ENCODE results near the gene AFF3.

Gene AFF3

GRCh38 chr2:99851811-99852210 is 290.6 kb downstream of the AFF3 start:
- Histone ChIP-seq H3K27me3 (ENCODE audit: control insufficient read depth in 5 of 5, insufficient read depth in 4 of 5, low read length in 5 of 5) (no peaks in the 10 kb centered on the region), H3K9me3 (ENCODE audit: control insufficient read depth in 5 of 5, low read length in 5 of 5) (no peaks in the 10 kb centered on the region), H3K4me3 (ENCODE audit: low read depth in 1 of 5, low read length in 5 of 5) (no peak overlapping the region), H3K27ac (ENCODE audit: low read depth, low read length) (no peak overlapping the region), H3K4me1 (ENCODE audit: control insufficient read depth in 5 of 5, insufficient read depth in 5 of 5, low read length in 5 of 5) (no peaks in the 10 kb centered on the region), H3K36me3 (ENCODE audit: control insufficient read depth in 5 of 5, insufficient read depth in 5 of 5, low read length in 5 of 5) (no peaks in the 10 kb centered on the region), H3K9ac (ENCODE audit: low read length in 5 of 5) (no peak overlapping the region)

- Histone ChIP-seq H3K27ac (ENCODE audit: low read depth, low read length) (no peak overlapping the region), H3K36me3 (ENCODE audit: control insufficient read depth in 5 of 5, insufficient read depth in 5 of 5, low read length in 5 of 5) (no peaks in the 10 kb centered on the region), H3K27me3 (ENCODE audit: control insufficient read depth in 5 of 5, insufficient read depth in 4 of 5, low read length in 5 of 5) (no peaks in the 10 kb centered on the region), H3K4me1 (ENCODE audit: control insufficient read depth in 5 of 5, insufficient read depth in 5 of 5, low read length in 5 of 5) (no peaks in the 10 kb centered on the region), H3K9ac (ENCODE audit: low read length in 5 of 5) (no peak overlapping the region), H3K9me3 (ENCODE audit: control insufficient read depth in 5 of 5, low read length in 5 of 5) (no peaks in the 10 kb centered on the region), H3K4me3 (ENCODE audit: low read depth in 1 of 5, low read length in 5 of 5) (no peak overlapping the region)
Measured at GRCh38 chr2:99851089-99851488, 291.3 kb downstream of the AFF3 start.

GRCh38 chr2:99850084-99850710 is 292.2 kb downstream of the AFF3 start:
- no peaks in the 10 kb centered on the region for H3K36me3 ChIP-seq (ENCODE audit: control insufficient read depth in 5 of 5, insufficient read depth in 5 of 5, low read length in 5 of 5)
- H3K27ac ChIP-seq (ENCODE audit: low read depth, low read length): no peak overlapping the region
- H3K9ac ChIP-seq (ENCODE audit: low read length in 5 of 5): no peak overlapping the region
- no peak overlapping the region for H3K4me3 ChIP-seq (ENCODE audit: low read depth in 1 of 5, low read length in 5 of 5)
- no peaks in the 10 kb centered on the region for H3K9me3 ChIP-seq (ENCODE audit: control insufficient read depth in 5 of 5, low read length in 5 of 5)
- H3K4me1 ChIP-seq (ENCODE audit: control insufficient read depth in 5 of 5, insufficient read depth in 5 of 5, low read length in 5 of 5): no peaks in the 10 kb centered on the region
- H3K27me3 ChIP-seq (ENCODE audit: control insufficient read depth in 5 of 5, insufficient read depth in 4 of 5, low read length in 5 of 5): no peaks in the 10 kb centered on the region

DNA sequence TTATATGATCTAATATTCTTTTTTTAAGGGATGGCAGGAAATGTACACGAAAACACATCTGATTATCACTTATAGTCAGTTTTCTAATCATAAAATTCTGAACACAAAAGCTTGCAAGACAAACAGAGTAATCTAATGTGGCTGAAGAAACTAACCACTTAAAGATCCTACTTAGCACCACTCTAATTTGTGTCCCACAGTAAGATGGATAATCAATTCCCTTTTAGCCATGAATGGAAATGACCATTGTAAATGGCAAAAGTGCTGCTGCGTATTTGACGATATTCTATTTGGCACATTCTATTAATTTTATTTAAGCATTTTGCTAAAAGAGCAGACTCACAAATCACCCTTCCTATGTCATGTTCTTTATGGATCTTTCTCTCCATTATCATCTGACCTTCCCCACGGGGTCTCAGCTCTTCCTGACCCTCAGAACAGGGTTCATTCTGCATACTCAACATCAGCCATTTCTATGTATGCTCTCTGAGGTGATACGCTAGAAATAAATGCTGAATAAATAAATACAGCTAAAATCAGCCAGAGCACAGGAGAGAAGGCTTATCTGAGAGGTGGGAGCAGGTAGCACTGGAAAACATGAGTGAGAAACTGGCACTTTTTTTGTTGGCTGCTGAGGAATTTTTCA is 295.8 kb downstream of the AFF3 start:
- H3K4me3 ChIP-seq (ENCODE audit: low read depth in 1 of 5, low read length in 5 of 5): no peak overlapping the region
- peaks cover 0 to 2% (median 0%) of the 10 kb centered on the region in 5 donors for H3K36me3 ChIP-seq (ENCODE audit: control insufficient read depth in 5 of 5, insufficient read depth in 5 of 5, low read length in 5 of 5)
- no peaks in the 10 kb centered on the region for H3K9me3 ChIP-seq (ENCODE audit: control insufficient read depth in 5 of 5, low read length in 5 of 5)
- no peak overlapping the region for H3K9ac ChIP-seq (ENCODE audit: low read length in 5 of 5)
- H3K27me3 ChIP-seq (ENCODE audit: control insufficient read depth in 5 of 5, insufficient read depth in 4 of 5, low read length in 5 of 5): no peaks in the 10 kb centered on the region
- no peaks in the 10 kb centered on the region for H3K4me1 ChIP-seq (ENCODE audit: control insufficient read depth in 5 of 5, insufficient read depth in 5 of 5, low read length in 5 of 5)
- no peak overlapping the region for H3K27ac ChIP-seq (ENCODE audit: low read depth, low read length)

- Histone ChIP-seq H3K9me3 (ENCODE audit: control insufficient read depth in 5 of 5, low read length in 5 of 5) (no peaks in the 10 kb centered on the region), H3K4me1 (ENCODE audit: control insufficient read depth in 5 of 5, insufficient read depth in 5 of 5, low read length in 5 of 5) (no peaks in the 10 kb centered on the region), H3K9ac (ENCODE audit: low read length in 5 of 5) (no peak overlapping the region), H3K27ac (ENCODE audit: low read depth, low read length) (no peak overlapping the region), H3K36me3 (ENCODE audit: control insufficient read depth in 5 of 5, insufficient read depth in 5 of 5, low read length in 5 of 5) (peaks cover 0 to 3% (median 0%) of the 10 kb centered on the region in 5 donors), H3K27me3 (ENCODE audit: control insufficient read depth in 5 of 5, insufficient read depth in 4 of 5, low read length in 5 of 5) (no peaks in the 10 kb centered on the region), H3K4me3 (ENCODE audit: low read depth in 1 of 5, low read length in 5 of 5) (no peak overlapping the region)
Measured at GRCh38 chr2:99845296-99845695, 297.1 kb downstream of the AFF3 start.

DNA sequence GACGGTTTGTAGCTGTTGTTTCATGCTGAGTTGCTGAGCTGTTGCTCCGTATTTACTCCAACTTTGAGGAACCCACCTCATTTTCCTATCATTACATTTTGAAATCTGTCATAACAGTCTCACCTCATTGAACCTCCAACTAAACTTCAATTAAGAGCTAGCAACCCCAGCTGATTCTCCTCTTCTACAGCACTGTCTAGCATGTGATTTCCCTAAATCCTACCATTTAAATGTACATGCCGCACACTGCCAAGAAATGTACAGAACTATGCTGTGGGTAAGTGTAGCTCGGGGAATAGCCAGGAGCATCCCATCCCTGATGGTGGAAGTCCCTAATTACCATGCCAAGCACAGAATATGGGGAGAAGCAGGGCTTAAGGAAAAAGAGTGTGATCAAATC is 299.9 kb downstream of the AFF3 start:
- Histone ChIP-seq H3K4me1 (ENCODE audit: control insufficient read depth in 5 of 5, insufficient read depth in 5 of 5, low read length in 5 of 5) (no peaks in the 10 kb centered on the region), H3K27ac (ENCODE audit: low read depth, low read length) (no peak overlapping the region), H3K9ac (ENCODE audit: low read length in 5 of 5) (no peak overlapping the region), H3K9me3 (ENCODE audit: control insufficient read depth in 5 of 5, low read length in 5 of 5) (no peaks in the 10 kb centered on the region), H3K36me3 (ENCODE audit: control insufficient read depth in 5 of 5, insufficient read depth in 5 of 5, low read length in 5 of 5) (peaks cover 0 to 3% (median 0%) of the 10 kb centered on the region in 5 donors), H3K4me3 (ENCODE audit: low read depth in 1 of 5, low read length in 5 of 5) (no peak overlapping the region), H3K27me3 (ENCODE audit: control insufficient read depth in 5 of 5, insufficient read depth in 4 of 5, low read length in 5 of 5) (no peaks in the 10 kb centered on the region)

- H3K27me3 ChIP-seq (ENCODE audit: control insufficient read depth in 5 of 5, insufficient read depth in 4 of 5, low read length in 5 of 5): no peaks in the 10 kb centered on the region
- no peaks in the 10 kb centered on the region for H3K4me1 ChIP-seq (ENCODE audit: control insufficient read depth in 5 of 5, insufficient read depth in 5 of 5, low read length in 5 of 5)
- no peaks in the 10 kb centered on the region for H3K9me3 ChIP-seq (ENCODE audit: control insufficient read depth in 5 of 5, low read length in 5 of 5)
- no peak overlapping the region for H3K4me3 ChIP-seq (ENCODE audit: low read depth in 1 of 5, low read length in 5 of 5)
- H3K27ac ChIP-seq (ENCODE audit: low read depth, low read length): no peak overlapping the region
- peaks cover 0 to 3% (median 0%) of the 10 kb centered on the region in 5 donors for H3K36me3 ChIP-seq (ENCODE audit: control insufficient read depth in 5 of 5, insufficient read depth in 5 of 5, low read length in 5 of 5)
- no peak overlapping the region for H3K9ac ChIP-seq (ENCODE audit: low read length in 5 of 5)
Measured at GRCh38 chr2:99841749-99842148, 300.6 kb downstream of the AFF3 start.

GRCh38 chr2:99840831-99841230 is 301.6 kb downstream of the AFF3 start:
- H3K9ac ChIP-seq (ENCODE audit: low read length in 5 of 5): no peak overlapping the region
- no peaks in the 10 kb centered on the region for H3K9me3 ChIP-seq (ENCODE audit: control insufficient read depth in 5 of 5, low read length in 5 of 5)
- no peak overlapping the region for H3K27ac ChIP-seq (ENCODE audit: low read depth, low read length)
- H3K4me1 ChIP-seq (ENCODE audit: control insufficient read depth in 5 of 5, insufficient read depth in 5 of 5, low read length in 5 of 5): no peaks in the 10 kb centered on the region
- no peak overlapping the region for H3K4me3 ChIP-seq (ENCODE audit: low read depth in 1 of 5, low read length in 5 of 5)
- no peaks in the 10 kb centered on the region for H3K27me3 ChIP-seq (ENCODE audit: control insufficient read depth in 5 of 5, insufficient read depth in 4 of 5, low read length in 5 of 5)
- H3K36me3 ChIP-seq (ENCODE audit: control insufficient read depth in 5 of 5, insufficient read depth in 5 of 5, low read length in 5 of 5): peaks cover 0 to 3% (median 0%) of the 10 kb centered on the region in 5 donors

DNA sequence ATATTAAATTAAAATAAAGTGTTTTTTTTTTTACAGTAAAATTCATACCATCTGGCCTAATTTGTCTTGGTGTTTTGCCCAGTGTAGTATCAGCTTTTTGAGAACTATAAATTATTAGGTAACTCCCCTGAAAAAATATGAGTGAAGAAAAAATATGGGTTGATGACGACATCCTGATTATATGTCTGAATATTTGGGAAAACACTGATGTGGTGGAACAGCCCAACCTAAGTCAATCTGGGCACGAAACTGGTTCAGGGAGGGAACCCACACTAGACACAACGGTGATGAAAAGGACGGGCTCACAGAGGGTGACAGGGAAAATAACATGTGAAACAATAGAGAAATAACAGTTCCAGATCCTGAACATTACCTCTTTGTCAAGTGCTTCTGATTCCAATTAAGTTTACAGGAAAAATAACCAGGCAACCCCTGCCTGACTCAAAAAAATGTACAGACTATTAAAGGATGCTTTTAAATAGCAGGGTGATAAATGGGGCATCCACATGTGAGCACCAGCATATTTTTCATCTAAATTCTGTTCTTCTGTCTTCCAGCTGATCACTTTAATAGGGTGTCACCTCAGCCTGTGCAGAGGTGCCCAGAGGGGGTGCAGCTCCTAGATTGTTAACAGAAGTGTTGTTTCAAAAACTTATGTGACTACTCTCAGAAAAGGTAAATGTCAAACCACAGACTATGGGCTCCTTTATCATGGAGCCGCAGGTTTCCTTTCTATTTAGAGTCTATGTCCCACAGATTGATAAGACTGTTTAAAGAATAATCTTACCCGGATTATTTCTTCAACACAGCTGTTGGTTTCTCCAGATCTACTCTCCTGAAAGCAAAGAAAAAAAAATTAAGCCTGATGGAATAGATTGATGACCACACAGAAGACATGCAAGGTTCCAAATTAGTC is 305.4 kb downstream of the AFF3 start:
- no peak overlapping the region for H3K9ac ChIP-seq (ENCODE audit: low read length in 5 of 5)
- H3K36me3 ChIP-seq (ENCODE audit: control insufficient read depth in 5 of 5, insufficient read depth in 5 of 5, low read length in 5 of 5): peaks cover 0 to 5% (median 0%) of the 10 kb centered on the region in 5 donors
- H3K4me3 ChIP-seq (ENCODE audit: low read depth in 1 of 5, low read length in 5 of 5): no peak overlapping the region
- H3K4me1 ChIP-seq (ENCODE audit: control insufficient read depth in 5 of 5, insufficient read depth in 5 of 5, low read length in 5 of 5): no peaks in the 10 kb centered on the region
- H3K27me3 ChIP-seq (ENCODE audit: control insufficient read depth in 5 of 5, insufficient read depth in 4 of 5, low read length in 5 of 5): no peaks in the 10 kb centered on the region
- no peaks in the 10 kb centered on the region for H3K9me3 ChIP-seq (ENCODE audit: control insufficient read depth in 5 of 5, low read length in 5 of 5)
- no peak overlapping the region for H3K27ac ChIP-seq (ENCODE audit: low read depth, low read length)

- no peaks in the 10 kb centered on the region for H3K9me3 ChIP-seq (ENCODE audit: control insufficient read depth in 5 of 5, low read length in 5 of 5)
- no peak overlapping the region for H3K9ac ChIP-seq (ENCODE audit: low read length in 5 of 5)
- H3K4me3 ChIP-seq (ENCODE audit: low read depth in 1 of 5, low read length in 5 of 5): no peak overlapping the region
- no peak overlapping the region for H3K27ac ChIP-seq (ENCODE audit: low read depth, low read length)
- H3K27me3 ChIP-seq (ENCODE audit: control insufficient read depth in 5 of 5, insufficient read depth in 4 of 5, low read length in 5 of 5): no peaks in the 10 kb centered on the region
- no peaks in the 10 kb centered on the region for H3K4me1 ChIP-seq (ENCODE audit: control insufficient read depth in 5 of 5, insufficient read depth in 5 of 5, low read length in 5 of 5)
- H3K36me3 ChIP-seq (ENCODE audit: control insufficient read depth in 5 of 5, insufficient read depth in 5 of 5, low read length in 5 of 5): peaks cover 0 to 3% (median 0%) of the 10 kb centered on the region in 5 donors
Measured at GRCh38 chr2:99834426-99834825, 308.0 kb downstream of the AFF3 start.

All from subcutaneous abdominal adipose tissue (tissue), 5 donors.